ENCODE results near the gene SLC16A10. TPM values are rescaled to one million over a fixed set of nuclear protein-coding genes. Genes with fewer than 3 reads are reported as not detected.
"Not testable (repeated sequence)": the region's sequence is repeated elsewhere in the genome, so short reads cannot be mapped to it uniquely, and the experiment has no call there.

The SLC16A10 gene
- total RNA-seq, 1 donor from 2014 or later: 30.3 TPM

GRCh38 chr6:111255838-111256237 lies 168.5 kb downstream of the SLC16A10 start:
- DNase-seq (ENCODE audit: low spot score): not testable (repeated sequence)

- DNase-seq (ENCODE audit: low spot score): no peak
Observed at GRCh38 chr6:111256646-111257045, 169.3 kb downstream of the SLC16A10 start.

DNA sequence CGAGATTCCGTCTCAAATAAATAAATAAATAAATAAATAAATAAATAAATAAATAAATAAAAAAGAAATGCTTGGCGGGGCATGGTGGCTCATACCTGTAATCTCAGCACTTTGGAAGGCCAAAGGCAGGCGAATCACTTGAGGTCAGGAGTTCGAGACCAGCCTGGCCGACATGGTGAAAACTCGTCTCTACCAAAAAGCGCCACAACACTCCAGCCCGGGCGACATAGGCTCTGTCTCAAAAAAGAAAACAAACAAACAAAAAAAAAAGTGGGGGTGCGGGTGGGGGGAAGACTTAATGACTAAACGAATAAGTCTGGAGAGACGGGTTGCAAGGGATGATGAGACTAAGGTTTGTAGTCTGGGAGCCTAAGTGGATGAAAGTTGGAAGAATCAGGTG lies 170.7 kb downstream of the SLC16A10 start:
- no peak for DNase-seq (ENCODE audit: low spot score)

GRCh38 chr6:111258615-111259088 lies 171.3 kb downstream of the SLC16A10 start:
- DNase-seq (ENCODE audit: low spot score): no peak

- peak; percentile 100 for DNase-seq (ENCODE audit: low spot score)
Observed at GRCh38 chr6:111259089-111259831, 172.0 kb downstream of the SLC16A10 start.

DNA sequence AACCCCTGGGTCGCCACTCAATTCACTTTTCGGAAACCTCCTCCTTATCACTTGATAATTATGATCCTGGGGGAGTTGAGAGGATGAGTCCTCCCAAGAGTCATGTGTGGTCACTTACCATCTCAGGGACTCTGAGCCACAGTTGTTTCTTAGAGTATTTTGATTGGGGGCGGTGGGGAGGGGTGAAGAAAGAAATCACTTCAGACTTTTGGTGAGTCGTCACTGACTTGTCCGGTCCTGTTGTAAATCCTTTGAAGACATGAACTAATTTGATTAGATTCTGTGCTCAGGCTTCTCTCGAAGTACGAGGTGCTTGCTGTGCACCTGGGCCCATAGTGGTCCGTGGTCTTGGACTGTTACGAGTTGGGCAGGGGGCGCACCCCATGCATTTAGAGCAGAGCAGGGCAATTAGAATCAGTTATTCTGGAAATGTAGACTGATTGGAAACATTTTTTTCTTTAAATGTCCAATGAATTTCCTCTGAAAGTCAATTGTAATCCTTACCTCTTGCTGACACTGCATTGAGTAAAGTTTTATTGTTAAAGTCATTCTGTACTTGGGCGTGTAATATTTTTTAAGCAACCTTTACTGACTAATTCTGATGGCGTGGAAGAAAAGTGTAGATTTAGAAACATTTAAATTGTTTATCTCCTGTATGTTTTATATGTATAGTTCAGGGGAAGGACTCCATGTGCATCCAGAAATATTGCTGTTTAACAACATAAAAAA lies 173.4 kb downstream of the SLC16A10 start:
- no peak for DNase-seq (ENCODE audit: low spot score)

- no peak for DNase-seq (ENCODE audit: low spot score)
Observed at GRCh38 chr6:111263837-111264236, 176.5 kb downstream of the SLC16A10 start.

GRCh38 chr6:111265842-111266241 lies 178.5 kb downstream of the SLC16A10 start:
- DNase-seq (ENCODE audit: low spot score): no peak

GRCh38 chr6:111266276-111266675 lies 179.0 kb downstream of the SLC16A10 start:
- DNase-seq (ENCODE audit: low spot score): no peak

GRCh38 chr6:111267764-111268333 lies 180.5 kb downstream of the SLC16A10 start:
- no peak for DNase-seq (ENCODE audit: low spot score)

DNA sequence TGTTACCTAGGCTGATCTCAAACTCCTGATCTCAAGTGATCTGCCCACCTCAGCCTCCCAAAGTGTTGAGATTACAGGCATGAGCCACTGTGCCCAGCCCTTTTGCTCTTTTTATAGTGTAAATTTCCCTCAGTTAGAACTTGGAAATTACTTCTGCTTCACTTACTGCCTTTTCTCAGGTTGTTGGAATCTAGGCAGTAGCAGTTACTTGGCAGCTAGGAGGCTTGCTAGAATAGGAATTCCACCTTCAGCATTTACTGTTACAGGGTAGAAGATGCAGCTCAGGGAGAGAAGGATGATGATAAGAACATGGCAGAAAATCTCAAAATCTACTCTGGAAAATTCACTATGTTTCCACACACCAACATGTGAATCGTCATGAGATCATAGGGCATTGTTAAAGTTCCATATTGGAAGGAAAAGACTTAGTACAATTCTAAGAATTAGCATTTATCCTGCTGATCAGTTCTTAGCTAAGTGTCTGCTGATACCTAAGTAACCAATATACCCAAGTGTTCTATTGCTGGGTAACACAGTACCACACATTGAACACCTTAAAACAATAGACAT lies 182.2 kb downstream of the SLC16A10 start:
- DNase-seq (ENCODE audit: low spot score): no peak

DNA sequence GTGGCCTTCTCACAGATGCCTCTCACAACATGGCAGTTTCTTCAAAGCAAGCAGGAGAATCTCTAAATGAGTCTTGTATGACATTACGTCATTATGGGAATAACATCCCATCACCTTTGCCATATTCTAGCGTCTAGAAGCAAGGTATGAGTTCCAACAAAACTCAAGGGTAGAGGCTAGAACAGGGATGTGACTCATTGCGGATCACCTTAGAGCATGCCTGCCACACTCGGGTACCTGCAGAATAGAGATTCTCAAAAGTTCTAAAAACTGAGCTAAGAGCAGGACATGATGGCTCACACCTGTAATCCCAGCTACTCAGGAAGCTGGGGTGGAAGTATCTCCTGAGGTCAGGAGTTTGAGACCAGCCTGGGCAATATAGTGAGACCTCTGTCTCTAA lies 182.8 kb downstream of the SLC16A10 start:
- no peak for DNase-seq (ENCODE audit: low spot score)

GRCh38 chr6:111274593-111275217 lies 187.4 kb downstream of the SLC16A10 start:
- no peak for DNase-seq (ENCODE audit: low spot score)

DNA sequence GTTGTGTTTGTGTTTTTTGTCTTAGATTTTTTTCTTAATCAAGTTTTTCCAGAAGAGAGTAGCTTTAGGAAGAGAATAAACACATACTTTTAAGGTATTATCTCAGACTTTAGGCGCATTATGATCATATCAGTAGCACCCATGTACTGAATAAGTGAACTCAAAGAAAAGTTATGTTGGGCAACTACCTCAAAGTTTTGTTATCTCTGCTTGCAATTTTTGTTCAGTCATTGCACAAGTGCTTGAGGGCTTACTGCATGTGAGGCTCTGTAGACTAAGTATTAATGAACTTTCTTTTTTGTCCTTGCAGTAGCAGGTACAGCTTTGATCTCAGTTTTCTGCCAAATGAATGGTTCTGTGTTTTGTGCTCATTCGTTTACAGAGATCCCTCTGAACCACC lies 189.0 kb downstream of the SLC16A10 start:
- no peak for DNase-seq (ENCODE audit: low spot score)

DNA sequence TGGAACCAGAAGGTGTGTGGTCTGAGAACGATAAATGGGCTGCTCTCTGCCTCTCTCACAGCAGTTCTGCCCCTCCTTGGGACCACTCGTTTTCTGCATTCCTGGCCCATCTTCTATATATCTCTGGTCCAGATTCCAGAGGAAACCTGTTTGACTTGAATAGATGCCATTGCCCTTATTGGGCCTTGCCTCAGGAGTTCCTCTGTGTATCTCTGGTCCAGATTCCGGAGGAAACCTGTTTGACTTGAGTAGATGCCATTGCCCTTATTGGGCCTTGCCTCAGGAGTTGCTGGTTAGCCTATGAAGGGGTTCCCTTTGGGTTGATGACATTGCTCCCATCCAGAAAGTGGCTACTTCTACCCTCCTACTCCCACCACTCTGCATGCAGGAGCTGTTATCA lies 189.4 kb downstream of the SLC16A10 start:
- DNase-seq (ENCODE audit: low spot score): no peak

DNA sequence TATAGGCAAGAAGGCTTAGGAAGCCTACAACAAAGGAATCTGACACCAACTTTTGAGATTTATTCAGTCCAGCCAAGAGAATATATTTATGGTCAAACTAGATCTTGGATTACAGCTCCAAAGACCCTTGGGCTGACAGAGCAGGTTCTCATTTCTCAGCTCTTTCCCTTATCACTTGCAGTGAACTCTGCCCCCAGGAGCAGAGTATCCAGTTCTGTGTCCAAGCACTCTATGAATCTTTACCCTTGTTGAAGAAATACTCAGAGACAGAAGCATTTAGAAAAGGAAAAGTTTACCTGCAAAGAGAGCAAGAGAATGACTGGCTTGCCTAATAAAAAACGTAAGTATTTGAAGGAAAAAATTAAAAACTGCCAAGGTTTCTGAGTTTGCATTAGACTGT lies 190.5 kb downstream of the SLC16A10 start:
- DNase-seq (ENCODE audit: low spot score): no peak

DNA sequence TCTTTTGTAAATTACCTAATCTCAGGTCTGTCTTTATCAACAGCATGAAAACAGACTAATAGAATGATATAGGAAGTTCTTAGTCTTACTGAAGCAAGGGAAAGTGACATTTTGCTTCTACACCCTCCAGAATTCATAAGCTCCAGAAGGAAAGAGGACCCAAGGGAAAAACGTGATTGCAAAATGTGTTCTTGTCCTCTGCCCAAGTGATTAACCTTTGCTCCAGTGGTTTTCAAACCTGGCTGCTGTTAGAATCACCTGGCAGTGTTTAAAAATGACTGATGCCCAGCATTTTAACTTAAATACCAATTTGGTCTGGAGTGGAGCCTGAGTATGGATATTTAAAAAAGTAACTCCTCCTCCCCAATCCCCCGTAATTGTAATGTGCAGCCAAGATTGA lies 191.4 kb downstream of the SLC16A10 start:
- DNase-seq (ENCODE audit: low spot score): no peak

DNA sequence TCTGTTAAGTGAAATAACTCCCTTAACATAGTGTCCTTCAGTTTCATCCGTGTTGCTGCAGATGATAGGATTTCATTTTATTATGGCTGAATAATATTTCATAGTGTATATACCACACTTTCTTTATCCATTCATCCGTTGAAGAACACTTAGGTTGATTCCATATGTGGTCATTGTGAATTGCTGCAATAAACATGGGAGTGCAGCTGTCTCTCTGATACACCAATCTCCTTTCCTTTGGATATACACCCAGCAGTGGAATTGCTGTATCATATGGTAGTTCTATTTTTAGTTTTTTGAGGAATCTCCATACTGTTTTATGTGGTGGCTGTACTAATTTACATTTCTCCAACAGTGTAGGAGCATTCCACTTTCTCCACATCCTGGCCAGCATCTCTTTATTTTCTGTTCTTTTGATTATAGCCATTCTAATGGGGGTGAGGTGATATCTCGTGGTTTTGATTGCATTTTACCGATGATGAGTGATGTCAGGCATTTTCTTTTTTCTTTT lies 193.2 kb downstream of the SLC16A10 start:
- no peak for DNase-seq (ENCODE audit: low spot score)

All from mesenteric fat pad (tissue), 1 donor.